ENCODE data around the gene SPRR5. TPM values are rescaled to one million over a fixed set of nuclear protein-coding genes. Genes with fewer than 3 reads are reported as not detected.

The SPRR5 gene
- total and polyA plus RNA-seq, 2 donors (not counting 3 experiments of a cell fraction or from before 2014, with no cell fraction given): not detected

GRCh38 chr1:152986578-152986977, 39.6 kb downstream of the SPRR5 start:
- no peaks in the 10 kb centered on the region for H3K27me3 ChIP-seq (ENCODE audit: control insufficient read depth in 2 of 2, insufficient read depth in 2 of 2, low read length in 2 of 2)
- ChIA-PET CTCF (no interaction called here), POLR2A (no interaction called here)
- H3K27ac ChIP-seq (ENCODE audit: insufficient read depth, low read depth, low read length): no peak overlapping the region
- H3K79me2 ChIP-seq (ENCODE audit: control insufficient read depth, insufficient read depth, low read length): no peaks in the 10 kb centered on the region
- BruUV-seq (replicated peaks): no TSS peak
- no peak overlapping the region for H3K4me2 ChIP-seq (ENCODE audit: insufficient read depth, low read length)
- intact Hi-C loops (cut with micrococcal nuclease) (no loop called here), dilution Hi-C loops (cut with MboI; ENCODE audit: extremely low pct_ligation_motif_present, low sequenced_read_pairs) (no loop called here)
- H3K36me3 ChIP-seq (ENCODE audit: control insufficient read depth in 2 of 2, extremely low read depth in 1 of 2, insufficient read depth in 2 of 2, low read length in 2 of 2): no peaks in the 10 kb centered on the region
- TF ChIP-seq MAX (IDR thresholded peaks at IDR 0.05; ENCODE audit: insufficient read depth, insufficient read length) (no peak), MYC (IDR thresholded peaks at IDR 0.05; ENCODE audit: low read depth, low read length) (no peak), POLR2A (IDR thresholded peaks at IDR 0.05; ENCODE audit: low read depth, low read length) (no peak), POLR2AphosphoS5 (IDR thresholded peaks at IDR 0.05; ENCODE audit: insufficient read depth, low read depth, low read length) (no peak), GATA2 (IDR thresholded peaks at IDR 0.05; ENCODE audit: insufficient read depth, insufficient read length, low read depth, low read length) (no peak), FOS (IDR thresholded peaks at IDR 0.05; ENCODE audit: borderline replicate concordance, insufficient read depth, low read length) (no peak), JUN (IDR thresholded peaks at IDR 0.05; ENCODE audit: borderline replicate concordance, insufficient read depth, insufficient read length, low read depth) (no peak), CTCF (IDR thresholded peaks at IDR 0.05; ENCODE audit: extremely low read depth in 1 of 2, insufficient read depth in 1 of 2, low read depth in 1 of 2, low read length in 2 of 2) (no peak), EZH2 (IDR thresholded peaks at IDR 0.05; ENCODE audit: borderline replicate concordance, low read depth, low read length, severe bottlenecking) (no peak)
- H3K9me1 ChIP-seq (replicated peaks; ENCODE audit: control insufficient read depth, extremely low read depth, insufficient read depth, low read length): no peaks in the 10 kb centered on the region
- H3K9ac ChIP-seq (replicated peaks; ENCODE audit: extremely low read depth, insufficient read depth, low read length): no peak overlapping the region
- H2AFZ ChIP-seq (ENCODE audit: low read depth, low read length): no peak overlapping the region
- DNase-seq (ENCODE audit: low read depth, low spot score) (no peak), FAIRE-seq (no peak)
- no peak overlapping the region for H3K4me3 ChIP-seq (replicated peaks in 1 of 3; ENCODE audit: insufficient read depth in 1 of 3, low read depth in 1 of 3, low read length in 3 of 3)
- no peaks in the 10 kb centered on the region for H3K9me3 ChIP-seq (replicated peaks; ENCODE audit: control insufficient read depth, insufficient read depth, low read length)
- H3K4me1 ChIP-seq (ENCODE audit: control insufficient read depth, extremely low read depth, insufficient read depth, low read length): no peaks in the 10 kb centered on the region
- H4K20me1 ChIP-seq (replicated peaks; ENCODE audit: control insufficient read depth, extremely low read depth, insufficient read depth, low read length): no peaks in the 10 kb centered on the region

All from endothelial cell of umbilical vein (primary cell).